Gastroesophageal sphincter (tissue), 3 donors: ENCODE results near the gene TMEM150C.

Experiments used
- POLR2A ChIP-seq, 2 donors: fragments of 450-650 bp; IDR thresholded peaks; one replicate each; pipeline ENCODE4 v1.6.1; 2017; ENCODE audit warnings: antibody characterized with exemption in 2 of 2, mild to moderate bottlenecking in 2 of 2, moderate library complexity in 1 of 2
- POLR2AphosphoS5 ChIP-seq: sonication (generic); formaldehyde crosslinking; IDR thresholded peaks from one replicate; pipeline ENCODE4 v1.6.1; 2017; ENCODE audit warnings: antibody characterized with exemption
- TF ChIP-seq, protein P1 (sequence below), 4 experiments: fragments of 200-600 bp in 2 of 4; fragments of 450-650 bp in 2 of 4; sonication (generic) in 1 of 4; IDR thresholded peaks; one replicate each; pipeline ENCODE4 v1.5.1; 2017 to 2019; ENCODE audit warnings: antibody characterized with exemption in 4 of 4, mild to moderate bottlenecking in 2 of 4, moderate library complexity in 2 of 4

GRCh38 chr4:82452026-82452425, 109.8 kb downstream of the TMEM150C start:
- TF ChIP-seq, protein P1, sequence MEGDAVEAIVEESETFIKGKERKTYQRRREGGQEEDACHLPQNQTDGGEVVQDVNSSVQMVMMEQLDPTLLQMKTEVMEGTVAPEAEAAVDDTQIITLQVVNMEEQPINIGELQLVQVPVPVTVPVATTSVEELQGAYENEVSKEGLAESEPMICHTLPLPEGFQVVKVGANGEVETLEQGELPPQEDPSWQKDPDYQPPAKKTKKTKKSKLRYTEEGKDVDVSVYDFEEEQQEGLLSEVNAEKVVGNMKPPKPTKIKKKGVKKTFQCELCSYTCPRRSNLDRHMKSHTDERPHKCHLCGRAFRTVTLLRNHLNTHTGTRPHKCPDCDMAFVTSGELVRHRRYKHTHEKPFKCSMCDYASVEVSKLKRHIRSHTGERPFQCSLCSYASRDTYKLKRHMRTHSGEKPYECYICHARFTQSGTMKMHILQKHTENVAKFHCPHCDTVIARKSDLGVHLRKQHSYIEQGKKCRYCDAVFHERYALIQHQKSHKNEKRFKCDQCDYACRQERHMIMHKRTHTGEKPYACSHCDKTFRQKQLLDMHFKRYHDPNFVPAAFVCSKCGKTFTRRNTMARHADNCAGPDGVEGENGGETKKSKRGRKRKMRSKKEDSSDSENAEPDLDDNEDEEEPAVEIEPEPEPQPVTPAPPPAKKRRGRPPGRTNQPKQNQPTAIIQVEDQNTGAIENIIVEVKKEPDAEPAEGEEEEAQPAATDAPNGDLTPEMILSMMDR (IDR thresholded peaks at IDR 0.05): no peak
- no peak for TF ChIP-seq POLR2A (IDR thresholded peaks at IDR 0.05)
- no peak for TF ChIP-seq POLR2AphosphoS5
